Stimulated activated CD8-positive, alpha-beta memory T cell treated with anti-CD3 and anti-CD28 coated beads, Interleukin-7, amount 100 ng/mL, for 48 hours (primary cell): ENCODE data around the gene DDX41.

Source experiments
- DNase-seq, 2 donors: peaks; one replicate each; pipeline ENCODE4 v3.0.0-alpha.2; 2020; ENCODE audit warnings: low read depth in 1 of 2; ENCODE audit errors: extremely low read depth in 1 of 2

Gene DDX41

DNA sequence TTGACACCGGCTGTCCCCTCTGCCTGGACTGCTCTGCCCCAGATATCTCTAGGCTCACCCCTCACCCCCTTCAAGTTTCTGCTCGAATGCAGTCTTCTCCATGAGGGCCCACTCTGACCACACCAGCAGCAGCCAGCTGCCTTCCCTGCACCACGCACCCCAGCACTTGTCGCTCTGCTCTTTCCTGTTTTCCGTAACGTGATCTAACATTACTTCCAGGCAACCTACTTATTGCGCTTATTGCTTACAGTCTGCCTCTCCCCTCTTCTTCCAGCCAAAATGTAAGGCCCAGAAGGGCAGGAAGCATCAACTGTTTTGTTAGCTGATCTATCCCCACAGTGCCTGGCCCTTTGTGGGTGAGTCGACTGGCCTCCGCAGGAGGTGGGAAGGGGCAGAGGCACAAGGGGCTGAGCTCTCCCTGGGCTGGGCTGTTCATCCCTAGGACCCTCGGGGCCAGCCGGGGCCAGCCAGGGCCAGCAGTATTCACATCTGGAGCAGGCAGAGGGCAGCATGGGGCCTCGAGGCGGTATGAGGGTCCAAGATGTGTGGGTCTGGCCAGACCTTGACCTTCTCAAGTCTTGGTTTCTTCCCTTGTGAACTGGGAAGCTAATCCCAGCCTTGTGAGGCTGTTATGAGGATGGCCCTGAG lies 31.7 kb downstream of the DDX41 start:
- DNase-seq, result no peak

DNA sequence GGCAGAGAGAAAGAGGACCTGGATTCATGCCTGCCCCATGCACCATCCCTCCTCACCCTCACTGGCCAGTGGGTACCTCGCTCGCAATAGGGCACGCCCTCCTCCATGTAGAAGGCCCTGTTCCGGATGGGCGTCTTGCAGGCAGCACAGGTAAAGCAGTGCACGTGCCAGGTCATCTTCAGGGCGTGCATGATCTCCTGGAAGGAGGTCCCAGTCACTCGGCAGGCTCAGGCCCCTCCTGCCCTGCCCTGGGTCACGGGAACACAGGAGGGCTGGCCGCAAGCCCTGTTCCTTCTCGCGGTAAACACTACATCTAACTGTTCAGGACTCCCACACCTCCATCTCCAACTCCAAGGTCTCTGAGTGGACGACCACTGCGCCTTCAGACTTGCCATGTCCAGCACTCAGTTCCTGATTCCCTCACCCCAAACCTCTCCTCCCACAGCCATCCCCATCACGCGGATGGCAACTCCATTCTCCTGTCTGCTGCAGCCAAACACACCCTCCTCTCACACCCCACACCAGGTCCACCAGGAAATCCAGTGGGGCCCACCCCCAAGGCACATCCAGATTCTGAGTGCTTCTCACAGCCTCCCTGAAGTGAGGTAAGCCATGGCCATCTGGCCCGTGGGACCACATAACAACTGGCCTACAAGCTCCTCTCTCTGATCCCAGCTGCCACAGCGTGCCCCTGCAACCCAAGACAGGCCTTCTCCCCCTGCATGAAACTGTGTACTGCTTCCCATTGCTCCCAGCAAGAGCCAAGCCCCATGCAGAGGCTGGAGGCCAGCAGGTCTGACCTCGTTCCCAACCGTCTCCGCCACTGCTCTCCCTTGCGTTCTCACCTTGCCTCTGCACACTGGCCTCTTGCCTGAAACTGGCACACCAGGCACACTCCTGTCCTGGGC lies 32.5 kb downstream of the DDX41 start:
- no peak for DNase-seq

DNA sequence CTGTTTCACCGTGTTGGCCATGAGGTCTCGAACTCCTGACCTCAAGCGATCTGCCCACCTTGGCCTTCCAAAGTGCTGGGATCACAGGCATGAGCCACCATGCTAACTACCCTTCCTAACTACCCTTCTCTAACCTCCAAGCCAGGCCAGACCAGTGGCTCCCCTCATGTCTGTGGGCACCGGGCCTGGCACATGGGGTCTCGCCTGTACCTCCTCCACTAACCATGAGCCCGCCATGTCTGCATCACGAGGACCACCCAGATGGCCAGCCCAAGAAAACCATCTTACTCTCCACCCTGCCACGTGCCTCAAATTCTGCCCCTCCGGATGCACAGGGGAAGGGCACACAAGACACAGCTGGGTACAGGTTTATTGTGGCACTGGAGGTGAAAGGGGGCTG lies 33.7 kb downstream of the DDX41 start:
- no peak for DNase-seq

DNA sequence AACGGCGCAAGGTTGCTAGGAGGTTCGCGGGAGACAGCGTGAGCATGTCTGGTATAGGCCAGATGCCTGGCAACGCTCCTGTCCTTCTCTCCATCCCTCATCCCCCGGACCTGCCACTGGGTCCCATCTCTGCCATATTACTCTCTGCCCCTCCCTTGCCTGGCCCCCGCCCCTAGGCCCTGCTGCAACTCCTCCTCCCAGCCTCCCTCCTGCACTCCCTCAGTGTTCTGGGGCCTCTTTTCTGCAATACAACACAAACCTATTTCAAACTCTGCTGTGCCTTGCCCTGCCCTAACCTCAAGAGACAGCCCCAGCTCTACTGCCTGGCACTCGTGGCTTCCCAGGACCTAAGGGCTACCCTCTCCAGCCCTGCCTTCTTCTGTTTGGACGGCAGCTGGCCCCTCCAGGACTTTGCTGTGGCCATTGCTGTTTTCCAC lies 34.4 kb downstream of the DDX41 start:
- DNase-seq, result no peak

DNA sequence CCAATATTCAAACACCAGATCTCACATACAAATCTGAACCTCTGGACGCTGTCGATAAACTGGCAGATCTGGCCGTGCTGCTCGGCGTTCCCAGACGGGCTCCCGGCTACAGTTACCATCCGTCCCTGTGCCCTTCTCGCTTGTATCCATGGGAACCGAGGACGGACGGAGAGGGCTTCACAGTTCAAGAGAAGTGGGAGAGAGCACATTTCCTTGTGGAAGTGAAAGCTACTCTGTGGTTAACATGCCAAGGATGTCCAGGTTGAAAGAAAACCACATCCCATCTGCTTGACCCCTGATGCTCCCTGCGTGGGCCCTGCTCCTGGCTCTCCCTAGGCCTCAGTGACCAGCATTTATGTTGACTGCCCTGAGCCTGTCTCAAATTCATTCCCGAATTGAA lies 37.0 kb downstream of the DDX41 start:
- DNase-seq, result no peak

DNA sequence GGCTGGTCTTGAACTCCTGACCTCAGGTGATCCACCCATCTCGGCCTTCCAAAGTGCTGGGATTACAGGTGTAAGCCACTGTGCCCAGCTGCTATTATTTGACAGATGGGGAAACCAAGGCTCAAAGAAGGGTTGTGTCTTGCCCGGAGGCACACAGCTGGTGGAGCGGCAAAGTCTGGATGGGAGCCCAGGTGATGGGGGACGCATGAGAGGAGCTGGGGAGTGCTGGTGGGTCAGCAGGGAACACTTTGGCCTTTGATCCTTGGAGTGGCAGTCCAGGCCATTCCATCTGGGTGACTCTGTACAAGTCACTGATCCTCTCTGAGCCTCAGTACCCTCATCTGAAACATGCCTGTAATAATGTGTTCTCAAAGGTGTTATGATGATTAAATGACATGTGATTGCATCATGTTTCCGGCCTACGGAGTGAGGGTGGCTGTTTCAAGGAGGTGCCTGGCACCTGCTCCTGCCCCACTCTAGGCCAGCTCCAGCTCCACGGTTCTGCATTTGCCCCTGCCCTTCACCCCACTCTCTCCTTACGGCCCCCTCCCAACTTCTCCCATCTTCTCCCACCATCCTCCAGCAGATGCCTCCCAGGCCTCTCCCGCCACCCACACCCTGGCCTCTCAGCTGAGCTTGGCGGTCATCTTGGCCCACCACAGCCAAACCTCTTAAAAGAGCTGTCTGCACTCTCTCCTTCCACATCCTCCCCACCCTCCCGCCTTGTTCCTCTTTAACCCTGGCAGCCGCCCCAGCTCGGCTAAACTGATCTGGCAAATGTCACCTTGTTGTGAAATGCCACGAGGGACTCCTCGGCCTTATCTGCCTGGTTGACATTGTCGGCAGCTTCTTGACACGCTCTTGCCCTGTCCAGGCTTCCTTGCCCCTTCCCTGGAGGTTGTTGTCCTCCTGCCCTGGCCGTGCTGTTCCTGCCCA lies 37.8 kb downstream of the DDX41 start:
- peak in 1 of 2 donors; percentile 39 for DNase-seq

DNA sequence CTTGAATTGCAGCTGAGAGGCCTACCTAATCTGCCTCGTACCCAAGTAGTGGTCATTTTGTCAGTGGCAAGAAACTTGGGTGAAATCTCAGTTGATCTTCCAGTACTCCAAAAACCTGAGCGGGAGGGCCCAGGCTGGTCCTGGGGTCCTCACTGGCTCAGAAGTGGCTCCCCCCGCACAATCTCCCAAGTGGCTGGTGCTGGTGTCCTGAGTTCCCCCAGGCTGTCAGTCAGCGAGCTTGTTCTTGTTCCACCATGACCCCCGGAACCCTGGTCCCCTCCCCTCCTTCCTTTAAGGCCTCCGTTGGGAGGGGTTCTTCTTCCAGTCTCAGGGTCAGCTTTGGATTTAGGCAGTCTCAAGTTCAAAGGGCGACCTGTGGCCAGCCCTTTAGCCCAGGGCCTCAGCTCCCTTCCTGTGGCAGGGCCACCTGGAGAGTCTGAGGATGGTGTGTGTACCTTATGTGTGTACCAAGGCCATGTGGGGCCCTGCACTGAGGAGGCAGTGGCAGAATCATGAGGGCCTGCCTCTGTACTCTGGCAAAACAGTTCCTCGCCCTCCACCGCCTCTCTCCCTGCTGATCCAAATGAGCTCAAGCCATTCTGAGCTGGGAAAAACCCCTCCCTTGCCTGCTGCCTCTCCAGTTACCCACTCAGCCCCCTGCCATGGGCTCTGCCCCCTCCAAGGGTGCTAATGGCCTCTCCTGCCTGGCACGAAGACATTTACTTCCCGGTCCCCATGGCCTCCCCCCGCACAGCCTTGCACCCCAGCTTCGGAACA lies 38.9 kb downstream of the DDX41 start:
- DNase-seq, result no peak

DNA sequence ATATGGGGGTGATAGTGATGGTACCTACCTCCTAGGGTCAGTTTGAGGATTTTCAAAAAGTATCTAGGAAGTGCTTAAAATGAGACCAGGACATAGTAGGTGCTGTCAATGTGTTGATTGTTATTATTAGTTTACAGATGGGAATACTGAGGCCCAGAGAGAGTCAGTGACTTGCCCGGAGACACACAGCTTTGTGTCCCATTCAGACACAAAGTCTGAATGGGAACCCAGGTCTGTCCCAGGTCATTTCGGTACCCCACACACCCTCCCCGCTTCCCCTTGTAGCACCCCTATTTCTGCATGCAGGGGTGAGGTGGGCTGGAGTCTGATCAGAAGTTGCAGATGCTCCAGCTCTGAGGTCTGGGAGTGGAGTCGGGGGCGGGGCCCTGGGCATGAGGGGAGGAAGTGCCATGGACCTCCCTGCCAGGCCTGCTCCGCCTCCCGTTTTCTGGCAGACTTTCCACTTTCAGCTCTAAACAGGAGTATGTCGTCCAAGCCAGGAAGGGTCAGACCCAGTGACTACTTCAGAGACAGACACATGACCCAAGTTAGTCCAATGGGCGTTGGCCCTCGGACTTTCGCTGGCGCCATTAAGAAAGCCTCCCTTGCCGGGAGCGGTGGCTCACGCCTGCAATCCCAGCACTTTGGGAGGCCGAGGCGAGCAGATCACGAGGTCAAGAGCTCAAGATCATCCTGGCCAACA lies 40.1 kb downstream of the DDX41 start:
- DNase-seq, result no peak

DNA sequence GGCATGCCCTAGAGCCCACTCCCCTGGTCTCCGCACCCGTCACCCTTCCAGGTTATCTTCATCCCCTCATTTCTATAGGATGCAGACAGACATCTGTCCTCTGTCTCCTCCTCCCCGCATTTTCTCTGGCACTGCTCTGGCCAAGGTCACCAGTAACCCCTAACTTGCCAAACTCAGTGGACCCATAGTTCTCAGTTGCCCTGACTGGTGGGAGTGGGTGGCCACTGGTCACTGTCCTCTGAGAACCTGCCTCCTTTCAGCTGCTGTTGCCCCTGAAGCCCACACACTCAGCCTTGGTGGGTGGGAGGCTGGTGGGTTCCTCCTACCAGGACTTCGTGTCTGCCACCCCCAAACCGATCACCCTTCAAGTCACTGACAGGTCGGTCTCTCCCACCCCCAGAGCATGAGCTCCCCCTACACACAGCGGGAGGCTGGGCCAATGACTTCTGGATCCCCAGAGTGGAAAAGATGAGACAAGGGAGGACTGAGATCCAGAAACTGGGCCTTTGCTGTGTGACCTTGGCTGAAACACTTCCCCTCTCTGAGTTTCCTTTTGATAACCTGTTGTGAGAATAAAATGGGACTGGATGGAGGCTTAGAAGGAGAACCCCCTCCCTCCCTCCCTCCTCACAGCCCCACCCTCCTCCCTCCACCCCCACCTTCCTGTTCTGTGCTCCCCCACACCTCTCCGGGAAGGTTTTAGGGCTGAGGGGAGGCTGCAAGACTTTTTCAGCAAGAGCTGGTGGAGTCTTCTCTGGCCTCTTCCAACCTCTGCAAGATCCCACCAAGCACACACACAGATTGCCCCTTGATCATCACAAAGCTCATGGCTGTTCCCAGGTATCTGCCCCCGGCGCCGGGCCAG lies 41.0 kb downstream of the DDX41 start:
- no peak for DNase-seq

DNA sequence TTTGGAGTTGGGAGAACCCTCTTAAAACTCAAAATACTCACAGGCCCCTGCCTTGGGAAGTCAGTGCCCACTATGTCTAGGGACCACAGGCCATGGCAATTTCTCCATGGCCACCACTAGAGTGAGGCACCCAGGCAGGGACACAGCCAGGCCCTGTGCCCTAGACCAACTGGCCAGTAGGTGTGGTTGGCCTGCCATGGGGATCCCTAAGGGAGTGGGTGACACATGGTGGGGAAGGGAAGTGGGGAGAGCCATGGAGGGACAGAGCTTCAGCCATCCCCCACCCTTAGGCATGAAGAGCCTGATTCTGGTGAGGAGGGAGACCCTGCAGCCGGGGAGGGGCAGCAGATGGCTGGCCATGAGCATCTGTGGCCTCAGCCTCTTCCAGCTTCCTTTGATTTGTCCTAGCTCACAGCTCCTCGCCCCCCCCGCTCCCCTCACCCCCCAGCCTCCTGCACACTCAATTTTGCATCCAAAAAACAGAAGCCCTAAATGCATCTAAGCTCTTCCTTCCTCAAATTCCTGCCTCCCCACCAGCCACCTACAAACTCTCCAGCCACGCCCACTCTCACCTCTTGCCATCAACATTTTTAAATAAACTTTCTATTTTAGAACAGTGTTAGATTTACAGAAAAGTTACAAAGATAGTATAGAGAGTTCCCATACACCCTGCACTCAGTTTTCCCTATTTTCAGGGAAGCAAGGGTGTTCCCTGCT lies 41.8 kb downstream of the DDX41 start:
- no peak for DNase-seq

DNA sequence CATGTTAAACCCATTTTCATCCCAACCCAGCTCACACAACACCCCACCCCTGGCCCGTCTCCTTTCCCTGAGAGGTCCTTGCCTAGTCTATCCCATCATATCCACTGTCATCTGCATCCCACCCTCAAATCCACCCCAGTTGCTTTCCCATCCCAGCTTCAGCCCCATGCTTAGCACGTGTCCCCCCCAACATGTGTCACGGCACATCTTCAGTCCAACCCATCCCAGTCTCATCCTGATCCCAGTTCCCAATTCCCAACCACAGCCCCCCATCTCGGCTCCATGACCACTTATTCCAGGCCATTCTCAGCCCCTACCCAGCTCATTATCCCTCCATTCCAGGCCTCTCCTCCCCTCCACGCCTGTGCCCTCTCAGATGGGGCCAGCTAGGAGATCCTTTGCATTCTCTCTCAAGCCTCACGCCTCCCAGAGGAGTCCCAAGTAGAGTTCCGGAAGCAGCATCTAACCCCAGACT lies 42.7 kb downstream of the DDX41 start:
- DNase-seq, result no peak

DNA sequence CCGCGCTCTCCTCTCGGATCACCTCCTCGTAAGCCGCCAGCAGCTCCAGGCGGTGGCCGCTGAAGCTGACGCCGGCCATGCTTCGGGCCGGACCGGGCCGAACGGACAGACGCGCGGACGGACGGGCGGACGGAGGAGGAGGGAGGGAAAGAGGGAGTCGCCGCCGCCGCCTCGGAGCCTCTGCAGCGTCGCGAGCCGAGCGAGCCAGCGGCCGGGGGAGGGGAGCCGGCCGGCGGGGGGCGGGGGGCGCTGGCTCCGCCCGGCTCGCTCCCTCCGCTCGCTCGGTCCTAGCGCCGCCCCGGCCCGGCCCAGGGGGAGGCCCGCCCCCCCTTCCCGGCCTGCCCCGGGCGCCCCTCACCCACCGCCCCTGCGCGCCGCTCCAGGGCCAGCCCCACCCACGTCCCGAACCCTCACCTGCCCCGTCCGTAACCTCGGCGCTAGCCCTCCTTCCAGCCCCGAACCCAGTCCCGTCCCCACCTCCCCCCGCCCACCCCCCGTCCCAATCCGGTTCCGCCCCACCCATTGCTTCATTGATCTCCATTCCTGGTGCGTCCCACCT lies 43.2 kb downstream of the DDX41 start, which contains the start of gene DBN1:
Gene DBN1, minus strand, starts transcription at position 192 of the 559 bp plus-strand sequence. Its CDS starts 113 bp downstream, at position 79.
- DNase-seq, result no peak

DNA sequence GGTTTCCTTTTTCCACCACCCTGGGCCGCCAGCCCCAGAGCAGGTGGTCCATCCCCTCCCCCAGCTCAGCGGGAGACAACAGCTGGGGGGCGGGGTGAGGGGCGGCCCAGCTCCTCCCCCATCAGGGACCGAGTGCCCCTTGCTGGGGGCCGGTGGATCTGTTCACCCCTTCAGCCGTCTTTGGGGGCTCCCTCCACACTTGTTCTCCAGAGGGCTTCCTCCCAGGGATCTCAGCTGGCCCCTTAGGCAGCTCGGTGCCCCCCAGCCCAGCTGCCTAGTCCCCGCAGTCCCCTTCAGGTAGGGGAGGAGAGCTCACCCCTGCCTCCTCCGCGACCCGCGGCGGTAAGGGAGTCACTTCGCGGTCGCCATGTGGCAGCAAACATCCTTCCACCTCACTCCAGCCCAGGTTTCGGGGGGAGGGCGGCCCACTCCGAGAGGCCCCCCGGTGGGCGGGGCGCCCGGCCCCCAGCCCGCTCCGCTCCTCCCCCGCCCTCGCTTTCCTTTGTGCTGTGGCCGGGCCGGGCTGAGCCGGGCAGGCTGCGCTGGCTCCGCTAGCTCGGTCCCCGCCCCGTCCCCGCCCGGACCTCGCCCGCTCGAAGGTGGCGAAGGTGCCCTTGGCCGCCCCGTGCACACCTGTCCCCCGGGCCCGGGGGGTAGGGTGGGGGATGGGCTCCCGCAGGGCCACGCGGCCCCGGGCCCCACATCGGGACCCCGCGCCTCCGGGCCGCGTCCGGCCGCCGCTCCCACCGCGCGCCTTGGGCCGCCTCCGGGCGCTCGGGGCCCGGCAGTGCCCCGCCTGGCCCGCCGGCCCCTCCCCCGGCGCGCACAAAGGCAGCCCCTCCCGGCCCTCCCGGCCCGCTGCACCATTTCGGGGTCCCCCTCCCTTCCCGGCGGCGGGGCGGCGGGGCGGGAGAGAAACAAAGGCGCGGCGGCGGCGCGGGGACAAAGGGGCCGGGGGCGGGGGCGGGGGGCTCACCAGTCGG lies 44.0 kb downstream of the DDX41 start:
- peak; percentile 78 to 82 for DNase-seq

DNA sequence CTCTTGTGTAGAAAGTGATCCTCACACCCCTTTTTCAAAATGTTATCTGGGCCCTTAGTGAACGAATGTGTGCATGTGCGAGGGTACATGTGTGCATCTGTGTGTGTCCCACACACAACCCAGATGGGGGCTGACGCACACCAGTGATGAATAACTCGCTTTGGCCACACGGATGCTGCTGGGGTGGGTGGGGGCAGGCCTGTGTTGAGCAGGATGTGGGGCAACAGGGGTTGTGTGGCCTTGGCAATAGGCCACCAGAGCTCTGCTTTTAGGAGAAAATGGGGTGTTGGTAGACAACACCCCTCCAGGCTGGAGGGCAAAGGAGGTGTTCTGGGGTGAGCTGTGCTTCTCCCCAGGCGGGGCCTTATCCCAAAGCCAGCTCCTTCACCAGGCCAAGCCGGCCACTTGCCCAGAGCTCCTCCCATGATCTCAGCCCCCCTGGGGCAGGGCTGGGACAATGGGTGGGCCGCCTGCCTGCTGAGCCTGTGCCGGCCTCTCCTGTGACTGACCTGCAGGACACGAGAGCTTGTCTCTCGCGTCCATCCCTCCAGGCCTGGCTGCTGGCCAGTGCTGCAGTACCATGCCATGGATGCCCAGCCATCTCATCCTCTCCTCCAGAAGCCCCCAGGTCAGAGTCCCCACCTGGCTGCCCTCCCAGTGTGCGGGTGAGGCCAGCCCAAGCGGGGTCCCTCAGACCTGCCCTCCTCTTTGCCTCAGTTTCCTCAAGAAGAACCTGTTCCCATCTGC lies 45.0 kb downstream of the DDX41 start:
- peak; percentile 60 to 77 for DNase-seq

DNA sequence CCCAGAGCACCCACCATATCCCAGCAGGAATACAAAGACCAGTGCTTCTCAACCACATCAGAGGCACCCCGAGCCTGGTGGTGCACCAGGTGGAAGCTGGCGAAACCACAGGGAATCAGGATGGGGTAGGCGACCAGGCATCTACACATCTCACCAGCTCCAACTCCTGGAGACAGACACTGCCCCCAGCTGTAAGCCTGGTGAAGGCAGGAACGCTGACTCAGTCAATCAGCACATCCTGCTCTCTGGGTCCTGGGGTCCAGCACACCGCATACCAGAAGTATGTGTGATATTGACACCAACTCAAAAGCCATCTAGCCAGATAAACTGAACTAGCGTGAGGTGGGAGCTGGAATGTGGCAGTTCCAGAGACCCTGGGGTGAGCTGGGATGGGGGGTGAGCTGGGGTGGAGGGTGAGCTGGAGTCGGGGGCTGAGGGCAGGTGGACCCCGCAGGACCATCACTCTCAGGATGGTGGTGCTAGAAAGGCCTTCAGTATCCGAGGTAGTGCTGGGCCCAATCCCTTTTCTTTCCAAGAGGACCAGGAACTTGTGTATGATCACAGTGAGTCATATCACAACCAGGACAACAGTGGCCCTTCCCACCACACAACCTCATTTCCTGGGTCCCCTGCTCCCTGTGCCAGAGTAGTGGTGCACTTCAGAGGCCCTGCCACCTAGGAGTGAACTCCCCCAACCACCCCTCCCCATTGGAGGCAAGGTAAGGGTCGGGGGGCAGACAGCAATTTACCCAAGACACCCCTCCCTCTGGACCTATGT lies 45.8 kb downstream of the DDX41 start:
- DNase-seq, result no peak
